Stimulated activated CD8-positive, alpha-beta memory T cell treated with anti-CD3 and anti-CD28 coated beads, Interleukin-12 subunit alpha, Interleukin-12 subunit beta, amount 100 ng/mL, for 4 hours (primary cell): ENCODE results near the gene KCNK1.

ENCODE experiments used
- DNase-seq: peaks from one replicate; pipeline ENCODE4 v3.0.0-alpha.2; 2020; ENCODE audit warnings: low read depth

The KCNK1 gene

GRCh38 chr1:233613252-233614172, at the start of gene KCNK1:
TSS of gene KCNK1 (plus strand) at chr1:233614106. CDS start at chr1:233614172, 66 bp downstream.
- no peak for DNase-seq

- DNase-seq = no peak
These were observed 48.6 kb upstream of the KCNK1 start for GRCh38 chr1:233565313-233565712.

- no peak for DNase-seq
These were observed 47.0 kb upstream of the KCNK1 start for GRCh38 chr1:233566886-233567285.

GRCh38 chr1:233569636-233570035, 44.3 kb upstream of the KCNK1 start:
- no peak for DNase-seq

GRCh38 chr1:233570216-233570615, 43.7 kb upstream of the KCNK1 start:
- no peak for DNase-seq

GRCh38 chr1:233570706-233571105, 43.2 kb upstream of the KCNK1 start:
- DNase-seq = no peak

- DNase-seq = no peak
These were observed 41.0 kb upstream of the KCNK1 start for GRCh38 chr1:233572896-233573295.

- no peak for DNase-seq
These were observed 38.5 kb upstream of the KCNK1 start for GRCh38 chr1:233575450-233575849.

GRCh38 chr1:233582439-233582838, 31.5 kb upstream of the KCNK1 start:
- no peak for DNase-seq

- no peak for DNase-seq
These were observed 29.5 kb upstream of the KCNK1 start for GRCh38 chr1:233584376-233584775.

GRCh38 chr1:233584931-233585330, 29.0 kb upstream of the KCNK1 start:
- DNase-seq = no peak

GRCh38 chr1:233586301-233586700, 27.6 kb upstream of the KCNK1 start:
- DNase-seq = no peak

GRCh38 chr1:233587196-233587595, 26.7 kb upstream of the KCNK1 start:
- DNase-seq = no peak

- DNase-seq = no peak
These were observed 25.7 kb upstream of the KCNK1 start for GRCh38 chr1:233587958-233588799.

GRCh38 chr1:233597489-233597901, 16.4 kb upstream of the KCNK1 start:
- no peak for DNase-seq

GRCh38 chr1:233598891-233599541, 14.9 kb upstream of the KCNK1 start:
- DNase-seq = no peak

GRCh38 chr1:233599542-233600073, 14.3 kb upstream of the KCNK1 start:
- no peak for DNase-seq

GRCh38 chr1:233600488-233600887, 13.4 kb upstream of the KCNK1 start:
- no peak for DNase-seq

GRCh38 chr1:233603478-233603877, 10.4 kb upstream of the KCNK1 start:
- no peak for DNase-seq

- DNase-seq = no peak
These were observed 8.7 kb upstream of the KCNK1 start for GRCh38 chr1:233605205-233605604.

- DNase-seq = no peak
These were observed 7.1 kb upstream of the KCNK1 start for GRCh38 chr1:233606813-233607212.
